GM21423 (cell line): ENCODE results near the gene USP53.
"Not testable (repeated sequence)": the region's sequence is repeated elsewhere in the genome, so short reads cannot be mapped to it uniquely, and the experiment has no call there.

Experiments used
- ATAC-seq: cut with Tn5 transposase; IDR thresholded peaks from one replicate; pipeline ENCODE4 v1.9.1; 2021; ENCODE audit warnings: mild to moderate bottlenecking, moderate library complexity; ENCODE audit not compliant: unreplicated experiment

Gene USP53

DNA sequence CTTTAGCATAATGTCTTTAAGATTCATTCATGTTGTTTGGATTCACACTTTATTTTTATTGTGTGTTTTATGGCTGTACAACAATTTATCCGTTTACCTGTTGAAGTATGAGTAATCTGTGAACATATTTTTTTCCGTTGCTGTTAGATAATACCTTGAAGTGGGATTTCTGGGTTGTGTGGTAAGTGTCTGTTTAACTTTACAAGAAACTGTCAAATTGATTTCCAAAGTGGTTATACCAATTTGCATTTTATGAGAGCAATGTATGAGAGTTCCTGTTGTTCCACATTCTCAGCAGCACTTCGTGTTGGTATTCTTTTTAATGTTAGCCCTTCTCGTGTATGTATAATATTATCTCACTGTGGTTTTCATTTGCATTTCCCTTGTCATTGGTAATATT lies 53.6 kb downstream of the USP53 start:
- no peak for ATAC-seq

- no peak for ATAC-seq
Observed at GRCh38 chr4:119268466-119268865, 56.0 kb downstream of the USP53 start.

- no peak for ATAC-seq
Observed at GRCh38 chr4:119271361-119272085, 59.0 kb downstream of the USP53 start.

- not testable (repeated sequence) for ATAC-seq
Observed at GRCh38 chr4:119279541-119279940, 67.0 kb downstream of the USP53 start.

- not testable (repeated sequence) for ATAC-seq
Observed at GRCh38 chr4:119279945-119280344, 67.4 kb downstream of the USP53 start.

- no peak for ATAC-seq
Observed at GRCh38 chr4:119281393-119281792, 68.9 kb downstream of the USP53 start.

- ATAC-seq, result peak; percentile 55
Observed at GRCh38 chr4:119284876-119285780, 72.6 kb downstream of the USP53 start.

- peak; percentile 56 for ATAC-seq
Observed at GRCh38 chr4:119286377-119287002, 74.0 kb downstream of the USP53 start.

GRCh38 chr4:119289313-119289712 lies 76.8 kb downstream of the USP53 start:
- no peak for ATAC-seq

GRCh38 chr4:119290598-119290997 lies 78.1 kb downstream of the USP53 start:
- no peak for ATAC-seq

DNA sequence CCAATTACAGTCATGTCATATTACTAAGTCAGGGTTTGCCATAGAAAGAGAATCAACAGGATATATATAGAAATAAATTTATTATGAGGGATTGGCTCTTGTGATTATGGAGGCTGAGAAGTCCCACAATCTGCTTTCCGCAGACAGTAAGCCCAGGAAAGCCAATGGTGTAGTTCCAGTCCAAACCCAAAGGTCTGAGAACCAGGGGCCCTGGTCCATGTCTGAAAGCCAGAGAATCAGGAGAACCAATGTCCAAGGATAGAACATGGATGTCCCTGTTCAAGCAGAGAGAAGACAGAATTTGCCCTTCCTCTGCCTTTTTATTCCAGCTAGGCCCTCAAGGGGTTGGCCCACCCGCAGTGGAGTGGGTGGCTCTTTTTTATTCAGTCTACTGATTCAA lies 83.8 kb downstream of the USP53 start:
- ATAC-seq, result no peak

DNA sequence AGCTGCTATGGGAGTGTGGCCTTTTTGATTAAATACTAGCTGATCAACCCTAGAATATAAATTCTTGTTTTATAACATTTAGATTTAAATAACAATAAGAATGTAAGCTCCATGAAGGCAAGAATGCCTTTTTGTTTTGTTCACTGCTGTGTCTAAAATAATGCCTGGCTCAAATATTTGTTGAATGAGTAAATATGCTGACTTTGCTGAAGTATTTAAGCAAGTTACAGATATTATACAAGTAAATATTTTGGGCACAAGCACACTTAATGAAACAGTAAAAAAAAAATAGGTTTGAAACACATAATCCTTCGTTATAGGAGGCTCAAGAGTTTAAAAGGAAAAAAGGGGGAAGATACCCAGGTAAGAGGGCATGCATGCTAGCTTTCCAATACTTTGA lies 85.3 kb downstream of the USP53 start:
- no peak for ATAC-seq

DNA sequence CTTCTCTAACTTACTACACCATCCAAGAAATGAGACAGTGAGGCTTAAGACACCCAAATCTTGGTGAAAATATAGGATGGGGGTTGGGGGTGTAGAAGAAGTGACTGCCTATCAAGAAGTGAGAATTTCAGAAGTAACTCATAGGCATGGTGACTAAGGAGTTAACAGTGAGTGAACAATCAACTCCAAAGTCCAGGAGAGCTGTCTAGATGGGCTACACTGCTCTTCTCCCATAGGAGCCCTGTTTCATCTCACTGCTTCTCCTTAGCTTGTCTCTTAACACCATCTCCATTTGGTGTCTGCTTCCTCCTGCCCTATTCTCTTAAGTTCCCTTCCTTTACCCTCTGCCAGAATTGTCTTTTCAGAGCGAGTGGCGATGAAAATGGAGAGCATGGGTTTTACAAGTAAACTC lies 86.8 kb downstream of the USP53 start:
- no peak for ATAC-seq

DNA sequence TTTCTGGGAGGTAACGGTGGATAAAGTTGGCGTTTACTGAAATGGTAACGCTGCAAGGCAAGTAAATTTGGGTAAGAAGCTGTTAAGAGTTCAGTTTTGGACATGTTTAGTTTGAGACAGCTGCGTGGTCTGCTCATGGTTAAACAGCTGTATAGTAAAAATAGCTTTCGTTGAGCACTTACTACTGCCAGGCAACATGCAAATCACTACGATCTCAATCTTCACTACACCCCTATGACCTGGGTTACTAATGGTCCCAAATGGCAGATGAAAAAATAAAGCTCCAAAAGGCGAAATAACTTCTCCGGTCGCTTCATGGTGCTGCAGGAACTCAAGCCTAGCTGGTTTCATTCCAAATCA lies 87.2 kb downstream of the USP53 start:
- peak; percentile 46 for ATAC-seq

DNA sequence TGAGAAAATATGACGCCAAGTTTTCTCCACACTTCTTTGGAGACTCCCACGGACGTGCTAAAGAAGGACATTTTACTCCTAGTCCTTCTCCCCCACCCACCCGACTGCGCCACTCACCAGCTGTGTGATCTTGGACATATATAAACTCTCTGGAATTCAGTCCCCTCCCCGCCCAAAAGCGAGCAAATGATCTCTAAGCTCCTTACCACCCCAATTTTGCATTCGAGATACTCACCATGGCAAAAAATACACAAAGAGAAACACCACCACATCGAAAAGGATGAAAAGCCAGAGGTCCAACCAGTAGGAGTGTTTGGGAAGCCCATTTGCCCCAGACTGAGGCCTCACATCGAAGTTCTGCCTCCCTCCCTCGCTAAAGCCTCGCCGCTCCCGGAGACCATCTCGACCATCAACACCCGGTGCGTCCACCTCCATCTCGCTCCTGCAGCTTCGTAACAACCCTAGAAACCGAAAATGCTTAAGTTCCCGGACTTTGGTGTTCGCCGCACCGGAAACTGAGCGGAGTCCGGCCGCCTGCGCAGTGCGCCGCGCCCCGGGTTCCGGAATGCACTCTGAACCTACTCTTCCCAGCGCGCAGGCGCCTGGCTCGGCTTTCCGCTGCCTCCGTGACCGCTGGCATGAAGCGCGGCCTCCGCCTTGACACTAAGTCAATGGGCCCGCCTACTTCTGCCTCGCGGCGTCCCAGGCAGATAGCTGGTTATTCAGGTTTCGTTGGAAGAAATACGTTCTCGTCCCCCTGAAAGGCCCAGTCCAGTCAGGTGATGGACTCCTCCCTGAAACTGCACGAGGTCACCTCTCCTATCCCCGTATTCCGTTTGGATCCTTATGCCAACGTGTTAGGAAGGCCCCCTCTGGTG lies 87.8 kb downstream of the USP53 start:
- peak; percentile 96 for ATAC-seq

GRCh38 chr4:119302073-119302832 lies 89.7 kb downstream of the USP53 start:
- no peak for ATAC-seq

DNA sequence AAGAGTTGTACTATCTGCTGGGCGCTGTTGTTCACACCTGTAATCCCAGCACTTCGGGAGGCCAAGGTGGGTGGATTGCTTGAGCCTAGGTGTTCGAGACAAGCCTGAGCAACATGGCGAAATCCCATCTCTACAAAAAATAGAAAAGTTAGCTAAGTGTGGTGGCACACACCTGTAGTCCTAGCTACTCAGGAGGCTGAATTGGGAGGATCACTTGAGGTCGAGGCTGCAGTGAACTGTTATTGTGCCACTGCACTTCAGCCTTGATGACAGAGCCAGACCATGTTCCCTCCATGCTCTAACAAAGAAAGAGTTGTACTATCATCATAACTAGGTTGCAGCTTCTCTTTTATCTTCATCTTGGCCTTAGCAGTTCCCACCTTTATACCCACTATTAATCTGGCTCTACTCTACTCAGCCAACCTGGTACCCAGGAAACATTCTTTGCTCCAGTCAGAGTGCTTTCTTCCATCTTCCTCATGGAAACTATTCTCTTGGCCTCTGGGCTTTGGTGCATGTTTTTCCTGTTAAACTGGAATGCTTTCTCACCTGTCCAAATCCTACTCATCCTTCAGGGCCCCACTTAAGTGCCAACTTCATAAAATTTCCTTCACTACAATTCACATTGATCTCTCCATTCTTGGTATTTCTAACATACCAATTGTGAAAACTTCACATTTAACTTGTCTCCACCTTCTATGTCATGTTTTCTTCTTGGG lies 91.2 kb downstream of the USP53 start:
- ATAC-seq, result no peak

DNA sequence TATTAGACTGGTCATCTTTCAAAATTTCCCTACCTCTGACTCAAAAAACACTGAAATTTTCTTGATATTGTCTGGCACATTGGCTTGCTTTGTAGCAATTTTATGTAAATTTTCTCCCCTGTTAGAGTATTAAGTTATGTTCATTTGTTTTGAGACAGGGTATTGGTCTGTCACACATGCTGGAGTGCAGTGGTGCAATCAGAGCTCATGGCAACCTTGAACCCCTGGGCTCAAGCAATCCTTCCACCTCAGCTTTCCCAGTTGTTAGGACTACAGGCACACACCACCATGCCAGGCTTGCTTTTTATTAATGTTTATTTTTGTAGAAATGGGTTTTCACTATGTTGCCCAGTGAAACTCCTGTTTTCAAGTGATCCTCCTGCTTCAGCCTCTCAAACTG lies 91.9 kb downstream of the USP53 start:
- no peak for ATAC-seq

- ATAC-seq, result no peak
Observed at GRCh38 chr4:119307606-119308005, 95.1 kb downstream of the USP53 start.
